Measurements from ENCODE around the gene REXO1. TPM values are rescaled to one million over a fixed set of nuclear protein-coding genes. Genes with fewer than 3 reads are reported as not detected.

The REXO1 gene
- total and polyA plus RNA-seq, 9 of the 15 experiments (the other 6 are each of a cell fraction or from before 2014, with no cell fraction given), result 0.04 to 63.3 (median 15.8) TPM

DNA sequence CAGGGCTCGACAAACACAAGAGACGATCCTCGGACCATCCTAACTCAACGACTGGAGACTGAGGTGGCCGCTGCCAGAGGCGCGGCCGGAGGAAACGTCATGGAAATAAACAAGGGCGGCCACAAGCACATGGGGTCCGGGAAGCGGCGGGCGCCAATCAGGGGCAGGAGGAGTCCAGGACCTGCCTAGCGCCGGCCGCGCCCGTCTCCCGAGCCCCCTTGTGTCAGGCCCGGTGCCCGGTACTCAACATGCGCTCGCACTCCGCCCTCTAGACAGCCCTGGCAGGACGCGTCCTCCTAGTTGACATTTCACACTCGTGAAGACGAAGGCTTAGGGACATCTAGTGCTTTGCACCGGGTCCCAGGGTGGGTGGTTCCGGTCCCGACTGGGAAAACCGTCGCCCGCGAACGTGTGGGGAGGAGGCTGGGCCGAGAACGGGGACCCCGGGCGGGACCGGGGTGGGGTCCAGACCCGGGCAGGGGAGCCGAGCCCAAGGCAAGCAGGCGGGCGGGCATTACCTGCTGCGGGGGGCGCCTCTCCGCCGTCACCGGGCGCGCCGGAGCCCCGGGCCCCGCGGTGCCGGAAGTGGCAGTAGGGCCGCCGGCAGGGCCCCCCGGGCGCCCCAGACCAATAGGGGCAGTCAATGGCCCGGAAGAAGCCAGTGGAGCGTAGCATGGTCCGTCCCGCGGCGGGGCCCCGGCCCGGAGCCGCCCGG is 442 bp downstream of the REXO1 start:
- peak overlapping the region; percentile 100 for H3K4me3 ChIP-seq
- H2AFZ ChIP-seq (ENCODE audit: low read depth, low read length), result no peak overlapping the region
- in situ Hi-C loops (cut with MboI), result no loop called here
- TF ChIP-seq CREM (IDR thresholded peaks at IDR 0.05; ENCODE audit: low read depth), result peak; percentile 18; the same call in 1 of the 2 replicates
- 0 out of 2 replicates have a peak, but pooled peaks have one; percentile 12 for TF ChIP-seq HNRNPL (IDR thresholded peaks at IDR 0.05; ENCODE audit: low read depth, low read length)
- TF ChIP-seq, protein P1, sequence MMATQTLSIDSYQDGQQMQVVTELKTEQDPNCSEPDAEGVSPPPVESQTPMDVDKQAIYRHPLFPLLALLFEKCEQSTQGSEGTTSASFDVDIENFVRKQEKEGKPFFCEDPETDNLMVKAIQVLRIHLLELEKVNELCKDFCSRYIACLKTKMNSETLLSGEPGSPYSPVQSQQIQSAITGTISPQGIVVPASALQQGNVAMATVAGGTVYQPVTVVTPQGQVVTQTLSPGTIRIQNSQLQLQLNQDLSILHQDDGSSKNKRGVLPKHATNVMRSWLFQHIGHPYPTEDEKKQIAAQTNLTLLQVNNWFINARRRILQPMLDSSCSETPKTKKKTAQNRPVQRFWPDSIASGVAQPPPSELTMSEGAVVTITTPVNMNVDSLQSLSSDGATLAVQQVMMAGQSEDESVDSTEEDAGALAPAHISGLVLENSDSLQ (IDR thresholded peaks at IDR 0.05), result peak; percentile 22; the same call in 1 of the 2 replicates
- no peak for TF ChIP-seq EZH2 (IDR thresholded peaks at IDR 0.05; ENCODE audit: borderline replicate concordance, low read depth, low read length)
- TF ChIP-seq RBM39 (optimal IDR thresholded peaks at IDR 0.05; ENCODE audit: low read depth, low read length), result no peak
- TF ChIP-seq PCBP1 (IDR thresholded peaks at IDR 0.05; ENCODE audit: low read depth, low read length, poor library complexity, severe bottlenecking), result peak; percentile 62
- TF ChIP-seq CHD1 (IDR thresholded peaks at IDR 0.05; ENCODE audit: low read length), result peak; percentile 69
- TF ChIP-seq, protein P2, sequence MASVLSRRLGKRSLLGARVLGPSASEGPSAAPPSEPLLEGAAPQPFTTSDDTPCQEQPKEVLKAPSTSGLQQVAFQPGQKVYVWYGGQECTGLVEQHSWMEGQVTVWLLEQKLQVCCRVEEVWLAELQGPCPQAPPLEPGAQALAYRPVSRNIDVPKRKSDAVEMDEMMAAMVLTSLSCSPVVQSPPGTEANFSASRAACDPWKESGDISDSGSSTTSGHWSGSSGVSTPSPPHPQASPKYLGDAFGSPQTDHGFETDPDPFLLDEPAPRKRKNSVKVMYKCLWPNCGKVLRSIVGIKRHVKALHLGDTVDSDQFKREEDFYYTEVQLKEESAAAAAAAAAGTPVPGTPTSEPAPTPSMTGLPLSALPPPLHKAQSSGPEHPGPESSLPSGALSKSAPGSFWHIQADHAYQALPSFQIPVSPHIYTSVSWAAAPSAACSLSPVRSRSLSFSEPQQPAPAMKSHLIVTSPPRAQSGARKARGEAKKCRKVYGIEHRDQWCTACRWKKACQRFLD (CRISPR knock-in tag; IDR thresholded peaks at IDR 0.05), result peak; percentile 44; the same call in 1 of the 2 replicates
- TF ChIP-seq PHF8 (IDR thresholded peaks at IDR 0.05; ENCODE audit: borderline replicate concordance, low read length), result peak; percentile 87; the same call in 1 of the 2 replicates
- TF ChIP-seq ZNF232 (CRISPR knock-in tag; IDR thresholded peaks at IDR 0.05), result 0 out of 2 replicates have a peak, but pooled peaks have one; percentile 67
- TF ChIP-seq KDM5B (IDR thresholded peaks at IDR 0.05; ENCODE audit: insufficient replicate concordance, low read depth, low read length), result peak; percentile 42
- TF ChIP-seq ELF2 (CRISPR knock-in tag; IDR thresholded peaks at IDR 0.05), result 0 out of 2 replicates have a peak, but pooled peaks have one; percentile 42
- TF ChIP-seq, protein P3, sequence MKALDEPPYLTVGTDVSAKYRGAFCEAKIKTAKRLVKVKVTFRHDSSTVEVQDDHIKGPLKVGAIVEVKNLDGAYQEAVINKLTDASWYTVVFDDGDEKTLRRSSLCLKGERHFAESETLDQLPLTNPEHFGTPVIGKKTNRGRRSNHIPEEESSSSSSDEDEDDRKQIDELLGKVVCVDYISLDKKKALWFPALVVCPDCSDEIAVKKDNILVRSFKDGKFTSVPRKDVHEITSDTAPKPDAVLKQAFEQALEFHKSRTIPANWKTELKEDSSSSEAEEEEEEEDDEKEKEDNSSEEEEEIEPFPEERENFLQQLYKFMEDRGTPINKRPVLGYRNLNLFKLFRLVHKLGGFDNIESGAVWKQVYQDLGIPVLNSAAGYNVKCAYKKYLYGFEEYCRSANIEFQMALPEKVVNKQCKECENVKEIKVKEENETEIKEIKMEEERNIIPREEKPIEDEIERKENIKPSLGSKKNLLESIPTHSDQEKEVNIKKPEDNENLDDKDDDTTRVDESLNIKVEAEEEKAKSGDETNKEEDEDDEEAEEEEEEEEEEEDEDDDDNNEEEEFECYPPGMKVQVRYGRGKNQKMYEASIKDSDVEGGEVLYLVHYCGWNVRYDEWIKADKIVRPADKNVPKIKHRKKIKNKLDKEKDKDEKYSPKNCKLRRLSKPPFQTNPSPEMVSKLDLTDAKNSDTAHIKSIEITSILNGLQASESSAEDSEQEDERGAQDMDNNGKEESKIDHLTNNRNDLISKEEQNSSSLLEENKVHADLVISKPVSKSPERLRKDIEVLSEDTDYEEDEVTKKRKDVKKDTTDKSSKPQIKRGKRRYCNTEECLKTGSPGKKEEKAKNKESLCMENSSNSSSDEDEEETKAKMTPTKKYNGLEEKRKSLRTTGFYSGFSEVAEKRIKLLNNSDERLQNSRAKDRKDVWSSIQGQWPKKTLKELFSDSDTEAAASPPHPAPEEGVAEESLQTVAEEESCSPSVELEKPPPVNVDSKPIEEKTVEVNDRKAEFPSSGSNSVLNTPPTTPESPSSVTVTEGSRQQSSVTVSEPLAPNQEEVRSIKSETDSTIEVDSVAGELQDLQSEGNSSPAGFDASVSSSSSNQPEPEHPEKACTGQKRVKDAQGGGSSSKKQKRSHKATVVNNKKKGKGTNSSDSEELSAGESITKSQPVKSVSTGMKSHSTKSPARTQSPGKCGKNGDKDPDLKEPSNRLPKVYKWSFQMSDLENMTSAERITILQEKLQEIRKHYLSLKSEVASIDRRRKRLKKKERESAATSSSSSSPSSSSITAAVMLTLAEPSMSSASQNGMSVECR (CRISPR knock-in tag; IDR thresholded peaks at IDR 0.05), result peak; percentile 78

More for the DNA sequence above, 442 bp downstream of the REXO1 start:
- ChIA-PET CTCF (ENCODE audit: low intra/inter-chr PET ratio) (interaction anchor here (0.7 kb wide), 2 partner anchors 12 to 73 kb away, joined by 3 read pairs; no protein-coding TSS in a partner anchor), POLR2A (interaction anchor here (0.6 to 1.8 kb wide), 2 partner anchors 9 to 826 kb away, joined by 3 to 9 read pairs; no protein-coding TSS in a partner anchor)
- H3K9me1 ChIP-seq (ENCODE audit: control insufficient read depth, insufficient read depth, low read length), result no peaks in the 10 kb centered on the region
- peak; percentile 56 to 74 (median 60) for DNase-seq (ENCODE audit: extremely low read depth in 1 of 4, low spot score in 3 of 4)
- no peaks in the 10 kb centered on the region for H3K27me3 ChIP-seq (ENCODE audit: control insufficient read depth in 2 of 2, insufficient read depth in 2 of 2, low read length in 2 of 2)
- intact Hi-C loops (cut with micrococcal nuclease), result no loop called here
- peak; percentile 58 for ATAC-seq
- H3K9me3 ChIP-seq (replicated peaks; ENCODE audit: control insufficient read depth, insufficient read depth, low read depth, low read length), result no peaks in the 10 kb centered on the region
- H3K4me1 ChIP-seq (replicated peaks in 1 of 2; ENCODE audit: control insufficient read depth in 2 of 2, insufficient read depth in 2 of 2, low read length in 2 of 2), result peaks cover 20 to 83% of the 10 kb centered on the region in 2 experiments
- BruUV-seq (replicated peaks), result no TSS peak
- no peak for FAIRE-seq
- H3K9ac ChIP-seq (ENCODE audit: insufficient read depth in 1 of 2, low read depth in 2 of 2, low read length in 2 of 2), result peak overlapping the region; percentile 99
- peak overlapping the region; percentile 100 for H3K27ac ChIP-seq (ENCODE audit: extremely low read depth, low read depth, low read length)
- H3K4me2 ChIP-seq (ENCODE audit: insufficient read depth, low read length), result peak overlapping the region; percentile 99
- H3K36me3 ChIP-seq (ENCODE audit: control insufficient read depth, insufficient read depth, low read length), result peaks cover 61% of the 10 kb centered on the region
- H3K79me2 ChIP-seq (ENCODE audit: control insufficient read depth, insufficient read depth, low read length), result peaks cover 83% of the 10 kb centered on the region
- under 1% methylated on average over 47 of the region's 72 CpGs for WGBS (ENCODE audit: insufficient coverage, low coverage, missing lambda C conversion rate)
- H4K20me1 ChIP-seq (replicated peaks; ENCODE audit: control insufficient read depth, insufficient read depth, low read length), result peaks cover 41% of the 10 kb centered on the region

Data from K562 (cell line).